Liver (tissue), 9 donors: Measurements from ENCODE around the gene MARCHF2. TPM values are rescaled to one million over a fixed set of nuclear protein-coding genes. Genes with fewer than 3 reads are reported as not detected.

ENCODE experiments used
- DNase-seq: peaks from one replicate; pipeline ENCODE4 v3.0.0-alpha.2; 2017; ENCODE audit warnings: low spot score
- H3K27ac ChIP-seq, 2 donors: one replicate each; pipeline ENCODE4 v1.7.0; 2013; ENCODE audit warnings: inconsistent platforms in 2 of 2, low read length in 2 of 2, control low read depth in 1 of 2, low read depth in 1 of 2, mild to moderate bottlenecking in 1 of 2
- H3K27me3 ChIP-seq, 4 donors: one replicate each; pipeline versions ENCODE4 v1.6.1 to v1.7.0; 2013; ENCODE audit warnings: low read length in 3 of 4, inconsistent platforms in 1 of 4, mild to moderate bottlenecking in 1 of 4, moderate library complexity in 1 of 4; ENCODE audit not compliant: control insufficient read depth in 4 of 4, insufficient read depth in 4 of 4
- H3K36me3 ChIP-seq, 4 donors: one replicate each; pipeline versions ENCODE4 v1.6.1 to v1.7.0; 2013; ENCODE audit warnings: low read length in 3 of 4, mild to moderate bottlenecking in 3 of 4, low read depth in 1 of 4, moderate library complexity in 1 of 4; ENCODE audit not compliant: control insufficient read depth in 4 of 4, insufficient read depth in 3 of 4
- H3K4me1 ChIP-seq, 4 donors: one replicate each; pipeline versions ENCODE4 v1.6.1 to v1.7.0; 2013; ENCODE audit warnings: low read length in 3 of 4, mild to moderate bottlenecking in 3 of 4, moderate library complexity in 1 of 4; ENCODE audit not compliant: control insufficient read depth in 4 of 4, insufficient read depth in 4 of 4
- H3K4me3 ChIP-seq, 3 donors: one replicate each; pipeline versions ENCODE4 v1.6.1 to v1.7.0; 2013; ENCODE audit warnings: low read length in 3 of 3, control low read depth in 1 of 3, low read depth in 1 of 3, mild to moderate bottlenecking in 1 of 3
- H3K9ac ChIP-seq, 2 donors: one replicate each; pipeline ENCODE4 v1.7.0; 2013; ENCODE audit warnings: low read length in 2 of 2, mild to moderate bottlenecking in 2 of 2, moderate library complexity in 2 of 2, control low read depth in 1 of 2, low read depth in 1 of 2
- H3K9me3 ChIP-seq, 4 donors: one replicate each; pipeline versions ENCODE4 v1.6.1 to v1.7.0; 2013; ENCODE audit warnings: low read length in 3 of 4; ENCODE audit not compliant: control insufficient read depth in 4 of 4
- EGR1 ChIP-seq, 2 donors: IDR thresholded peaks; 2 replicates each; pipeline ENCODE4 v1.6.1; 2016 to 2018; ENCODE audit warnings: antibody characterized with exemption in 2 of 2, low read depth in 2 of 2
- FOXA1 ChIP-seq: IDR thresholded peaks from 2 replicates; pipeline ENCODE4 v1.6.1; 2016; ENCODE audit warnings: antibody characterized with exemption
- FOXA2 ChIP-seq: IDR thresholded peaks from 2 replicates; pipeline ENCODE4 v1.6.1; 2016; ENCODE audit warnings: antibody characterized with exemption
- GABPA ChIP-seq, 2 donors: IDR thresholded peaks in 1 of 2; conservative IDR thresholded peaks in 1 of 2; 2 replicates each; pipeline ENCODE4 v1.6.1; 2016; ENCODE audit warnings: antibody characterized with exemption in 2 of 2, mild to moderate bottlenecking in 1 of 2, moderate library complexity in 1 of 2
- HNF4A ChIP-seq, 2 donors: conservative IDR thresholded peaks; 2 replicates each; pipeline ENCODE4 v1.6.1; 2016; ENCODE audit warnings: antibody characterized with exemption in 2 of 2, mild to moderate bottlenecking in 2 of 2
- HNF4G ChIP-seq: IDR thresholded peaks from 2 replicates; pipeline ENCODE4 v1.6.1; 2016; ENCODE audit warnings: antibody characterized with exemption
- JUND ChIP-seq, 2 donors: IDR thresholded peaks; 2 replicates each; pipeline ENCODE4 v1.6.1; 2016; ENCODE audit warnings: antibody characterized with exemption in 2 of 2
- NR2F2 ChIP-seq: IDR thresholded peaks from 2 replicates; pipeline ENCODE4 v1.6.1; 2016; ENCODE audit warnings: antibody characterized with exemption
- RAD21 ChIP-seq, 2 donors: IDR thresholded peaks; 2 replicates each; pipeline ENCODE4 v1.6.1; 2016; ENCODE audit warnings: antibody characterized with exemption in 2 of 2, mild to moderate bottlenecking in 2 of 2
- RXRA ChIP-seq, 2 donors: IDR thresholded peaks; 2 replicates each; pipeline ENCODE4 v1.6.1; 2017 to 2018; ENCODE audit warnings: antibody characterized with exemption in 2 of 2, mild to moderate bottlenecking in 1 of 2
- SP1 ChIP-seq: IDR thresholded peaks from 2 replicates; pipeline ENCODE4 v1.6.1; 2018; ENCODE audit warnings: antibody characterized with exemption, mild to moderate bottlenecking
- TAF1 ChIP-seq: conservative IDR thresholded peaks from 2 replicates; pipeline ENCODE4 v1.6.1; 2016; ENCODE audit warnings: antibody characterized with exemption, mild to moderate bottlenecking
- YY1 ChIP-seq: IDR thresholded peaks from 2 replicates; pipeline ENCODE4 v1.6.1; 2016; ENCODE audit warnings: antibody characterized with exemption, mild to moderate bottlenecking
- WGBS: extraction: QIAGEN DNeasy Blood & Tissue Kit; methylation state at CpG from one replicate; pipeline ENCODE4 v1.1.7; 2013; 5-methylcytosine and 5-hydroxymethylcytosine counted together
- polyA plus RNA-seq, 2 donors: library from polyadenylated mRNA; stranded (reverse) in 1 of 2; unstranded in 1 of 2; fragments of 200-250 nt in 1 of 2; fragments of >200 nt in 1 of 2; fragmentation: Nextera tagmentation in 1 of 2; extraction: Ambion mirVana in 1 of 2; gene quantifications; one replicate each; pipeline versions ENCODE4 v1.2.1 to v1.2.3, GENCODE V29; 2013 to 2015
- total RNA-seq, 2 donors: library from RNA; depleted of rRNA; stranded (reverse); fragments of >200 nt; gene quantifications; one replicate each; pipeline ENCODE4 v1.2.3, GENCODE V29; 2014
- TF ChIP-seq, protein P1 (sequence below): IDR thresholded peaks from 2 replicates; pipeline ENCODE4 v1.6.1; 2016; ENCODE audit warnings: antibody characterized with exemption
- TF ChIP-seq, protein P2 (sequence below): IDR thresholded peaks from 2 replicates; pipeline ENCODE4 v1.6.1; 2016; ENCODE audit warnings: antibody characterized with exemption
- TF ChIP-seq, protein P3 (sequence below): IDR thresholded peaks from 2 replicates; pipeline ENCODE4 v1.6.1; 2016; ENCODE audit warnings: antibody characterized with exemption
- TF ChIP-seq, protein P4 (sequence below): fragments of 150-350 bp; IDR thresholded peaks from 2 replicates; pipeline ENCODE4 v1.5.1; 2017; ENCODE audit warnings: improper control_type of control experiment, low read depth, low read length; ENCODE audit not compliant: missing input control
- TF ChIP-seq, protein P5 (sequence below): IDR thresholded peaks from 2 replicates; pipeline ENCODE4 v1.6.1; 2016; ENCODE audit warnings: antibody characterized with exemption, mild to moderate bottlenecking
- donor health status: healthy.
- donor health status: healthy.
- donor health status: healthy.
- donor health status: healthy.
- donor health status: healthy.

MARCHF2 gene
- total and polyA plus RNA-seq, 4 donors = 21.6 to 89.5 (median 58.8) TPM

DNA sequence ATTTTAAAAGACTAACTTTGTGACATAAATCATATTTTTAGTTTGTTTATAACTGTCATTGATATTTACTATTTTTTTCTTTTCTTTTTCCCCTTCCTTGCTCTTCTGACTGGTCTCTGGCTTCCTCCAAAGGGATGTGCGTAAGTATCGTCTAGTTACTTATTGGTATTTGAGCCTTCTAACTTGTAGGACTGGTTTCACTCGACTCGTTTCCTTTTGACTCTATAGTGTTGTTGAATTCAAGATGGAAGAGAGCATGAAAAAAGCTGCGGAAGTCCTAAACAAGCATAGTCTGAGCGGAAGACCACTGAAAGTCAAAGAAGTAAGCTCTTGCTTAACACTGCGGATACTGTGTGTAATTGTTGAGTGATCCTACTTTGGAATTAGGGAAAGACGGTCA is 50.3 kb downstream of the MARCHF2 start:
- TF ChIP-seq NR2F2 (no peak), HNF4A (conservative IDR thresholded peaks at IDR 0.05) (no peak), YY1 (no peak), EGR1 (IDR thresholded peaks at IDR 0.05; ENCODE audit: low read depth in 2 of 2) (no peak), SP1 (no peak), FOXA2 (no peak), JUND (IDR thresholded peaks at IDR 0.05) (no peak), RXRA (IDR thresholded peaks at IDR 0.05) (no peak), HNF4G (no peak), FOXA1 (no peak), TAF1 (no peak), GABPA (IDR thresholded peaks at IDR 0.05 in 1 of 2, conservative IDR thresholded peaks at IDR 0.05 in 1 of 2) (no peak), RAD21 (IDR thresholded peaks at IDR 0.05) (no peak)
- TF ChIP-seq, protein P1, sequence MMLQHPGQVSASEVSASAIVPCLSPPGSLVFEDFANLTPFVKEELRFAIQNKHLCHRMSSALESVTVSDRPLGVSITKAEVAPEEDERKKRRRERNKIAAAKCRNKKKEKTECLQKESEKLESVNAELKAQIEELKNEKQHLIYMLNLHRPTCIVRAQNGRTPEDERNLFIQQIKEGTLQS = no peak
- TF ChIP-seq, protein P2, sequence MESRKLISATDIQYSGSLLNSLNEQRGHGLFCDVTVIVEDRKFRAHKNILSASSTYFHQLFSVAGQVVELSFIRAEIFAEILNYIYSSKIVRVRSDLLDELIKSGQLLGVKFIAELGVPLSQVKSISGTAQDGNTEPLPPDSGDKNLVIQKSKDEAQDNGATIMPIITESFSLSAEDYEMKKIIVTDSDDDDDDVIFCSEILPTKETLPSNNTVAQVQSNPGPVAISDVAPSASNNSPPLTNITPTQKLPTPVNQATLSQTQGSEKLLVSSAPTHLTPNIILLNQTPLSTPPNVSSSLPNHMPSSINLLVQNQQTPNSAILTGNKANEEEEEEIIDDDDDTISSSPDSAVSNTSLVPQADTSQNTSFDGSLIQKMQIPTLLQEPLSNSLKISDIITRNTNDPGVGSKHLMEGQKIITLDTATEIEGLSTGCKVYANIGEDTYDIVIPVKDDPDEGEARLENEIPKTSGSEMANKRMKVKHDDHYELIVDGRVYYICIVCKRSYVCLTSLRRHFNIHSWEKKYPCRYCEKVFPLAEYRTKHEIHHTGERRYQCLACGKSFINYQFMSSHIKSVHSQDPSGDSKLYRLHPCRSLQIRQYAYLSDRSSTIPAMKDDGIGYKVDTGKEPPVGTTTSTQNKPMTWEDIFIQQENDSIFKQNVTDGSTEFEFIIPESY = no peak
- TF ChIP-seq, protein P3, sequence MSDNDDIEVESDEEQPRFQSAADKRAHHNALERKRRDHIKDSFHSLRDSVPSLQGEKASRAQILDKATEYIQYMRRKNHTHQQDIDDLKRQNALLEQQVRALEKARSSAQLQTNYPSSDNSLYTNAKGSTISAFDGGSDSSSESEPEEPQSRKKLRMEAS = no peak
- TF ChIP-seq, protein P4, sequence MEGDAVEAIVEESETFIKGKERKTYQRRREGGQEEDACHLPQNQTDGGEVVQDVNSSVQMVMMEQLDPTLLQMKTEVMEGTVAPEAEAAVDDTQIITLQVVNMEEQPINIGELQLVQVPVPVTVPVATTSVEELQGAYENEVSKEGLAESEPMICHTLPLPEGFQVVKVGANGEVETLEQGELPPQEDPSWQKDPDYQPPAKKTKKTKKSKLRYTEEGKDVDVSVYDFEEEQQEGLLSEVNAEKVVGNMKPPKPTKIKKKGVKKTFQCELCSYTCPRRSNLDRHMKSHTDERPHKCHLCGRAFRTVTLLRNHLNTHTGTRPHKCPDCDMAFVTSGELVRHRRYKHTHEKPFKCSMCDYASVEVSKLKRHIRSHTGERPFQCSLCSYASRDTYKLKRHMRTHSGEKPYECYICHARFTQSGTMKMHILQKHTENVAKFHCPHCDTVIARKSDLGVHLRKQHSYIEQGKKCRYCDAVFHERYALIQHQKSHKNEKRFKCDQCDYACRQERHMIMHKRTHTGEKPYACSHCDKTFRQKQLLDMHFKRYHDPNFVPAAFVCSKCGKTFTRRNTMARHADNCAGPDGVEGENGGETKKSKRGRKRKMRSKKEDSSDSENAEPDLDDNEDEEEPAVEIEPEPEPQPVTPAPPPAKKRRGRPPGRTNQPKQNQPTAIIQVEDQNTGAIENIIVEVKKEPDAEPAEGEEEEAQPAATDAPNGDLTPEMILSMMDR = no peak
- TF ChIP-seq, protein P5, sequence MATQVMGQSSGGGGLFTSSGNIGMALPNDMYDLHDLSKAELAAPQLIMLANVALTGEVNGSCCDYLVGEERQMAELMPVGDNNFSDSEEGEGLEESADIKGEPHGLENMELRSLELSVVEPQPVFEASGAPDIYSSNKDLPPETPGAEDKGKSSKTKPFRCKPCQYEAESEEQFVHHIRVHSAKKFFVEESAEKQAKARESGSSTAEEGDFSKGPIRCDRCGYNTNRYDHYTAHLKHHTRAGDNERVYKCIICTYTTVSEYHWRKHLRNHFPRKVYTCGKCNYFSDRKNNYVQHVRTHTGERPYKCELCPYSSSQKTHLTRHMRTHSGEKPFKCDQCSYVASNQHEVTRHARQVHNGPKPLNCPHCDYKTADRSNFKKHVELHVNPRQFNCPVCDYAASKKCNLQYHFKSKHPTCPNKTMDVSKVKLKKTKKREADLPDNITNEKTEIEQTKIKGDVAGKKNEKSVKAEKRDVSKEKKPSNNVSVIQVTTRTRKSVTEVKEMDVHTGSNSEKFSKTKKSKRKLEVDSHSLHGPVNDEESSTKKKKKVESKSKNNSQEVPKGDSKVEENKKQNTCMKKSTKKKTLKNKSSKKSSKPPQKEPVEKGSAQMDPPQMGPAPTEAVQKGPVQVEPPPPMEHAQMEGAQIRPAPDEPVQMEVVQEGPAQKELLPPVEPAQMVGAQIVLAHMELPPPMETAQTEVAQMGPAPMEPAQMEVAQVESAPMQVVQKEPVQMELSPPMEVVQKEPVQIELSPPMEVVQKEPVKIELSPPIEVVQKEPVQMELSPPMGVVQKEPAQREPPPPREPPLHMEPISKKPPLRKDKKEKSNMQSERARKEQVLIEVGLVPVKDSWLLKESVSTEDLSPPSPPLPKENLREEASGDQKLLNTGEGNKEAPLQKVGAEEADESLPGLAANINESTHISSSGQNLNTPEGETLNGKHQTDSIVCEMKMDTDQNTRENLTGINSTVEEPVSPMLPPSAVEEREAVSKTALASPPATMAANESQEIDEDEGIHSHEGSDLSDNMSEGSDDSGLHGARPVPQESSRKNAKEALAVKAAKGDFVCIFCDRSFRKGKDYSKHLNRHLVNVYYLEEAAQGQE = no peak
- no peaks in the 10 kb centered on the region for H3K9me3 ChIP-seq
- no peak for DNase-seq
- no peak overlapping the region for H3K9ac ChIP-seq
- 91% methylated on average over 8 of the region's 8 CpGs for WGBS
- H3K27me3 ChIP-seq = no peaks in the 10 kb centered on the region
- H3K4me1 ChIP-seq = peaks cover 13 to 23% (median 22%) of the 10 kb centered on the region in 4 donors
- peaks cover 5 to 56% (median 37%) of the 10 kb centered on the region in 4 donors for H3K36me3 ChIP-seq
- H3K27ac ChIP-seq = no peak overlapping the region
- H3K4me3 ChIP-seq = no peak overlapping the region
